ENCODE measurements around the gene KCNQ5.

- TF ChIP-seq CTCF (IDR thresholded peaks at IDR 0.05; ENCODE audit: low read length) (no peak), EZH2 (IDR thresholded peaks at IDR 0.05; ENCODE audit: borderline replicate concordance, low read length) (no peak)
Observed at GRCh38 chr6:72653026-72653425, 31.2 kb downstream of the KCNQ5 start.
